ENCODE measurements around the gene TUBB1. TPM values are rescaled to one million over a fixed set of nuclear protein-coding genes. Genes with fewer than 3 reads are reported as not detected.

TUBB1 gene
- total and polyA plus RNA-seq, 2 donors (not counting 1 experiment from before 2014, with no cell fraction given), result 0.22 to 0.43 TPM

GRCh38 chr20:59026904-59027740 lies 7.9 kb downstream of the TUBB1 start:
- no peaks in the 10 kb centered on the region for H3K27me3 ChIP-seq (replicated peaks in 1 of 4; ENCODE audit: control extremely low read depth in 1 of 4, control insufficient read depth in 3 of 4, insufficient read depth in 4 of 4, low read length in 3 of 4)
- H3K4me3 ChIP-seq (ENCODE audit: control extremely low read depth in 1 of 5, extremely low read depth in 1 of 5, insufficient read depth in 1 of 5, low read depth in 2 of 5, low read length in 4 of 5), result no peak overlapping the region
- no peak overlapping the region for H3K27ac Mint-ChIP-seq
- WGBS (ENCODE audit: insufficient coverage), result 100% methylated on average over 4 of the region's 5 CpGs
- no peak overlapping the region for H3K4me2 ChIP-seq (replicated peaks; ENCODE audit: low read depth, low read length, poor library complexity, severe bottlenecking)
- TF ChIP-seq CTCF (IDR thresholded peaks at IDR 0.05) (no peak), EZH2 (IDR thresholded peaks at IDR 0.05; ENCODE audit: borderline replicate concordance, insufficient read depth, low read depth, low read length, poor library complexity, severe bottlenecking) (no peak)
- H3K27ac ChIP-seq (ENCODE audit: low read length in 2 of 2), result no peak overlapping the region
- peaks cover 77% of the 10 kb centered on the region for H3K79me2 ChIP-seq (ENCODE audit: control insufficient read depth, insufficient read depth, low read length)
- no peak overlapping the region for H2AFZ ChIP-seq (ENCODE audit: insufficient read depth, low read depth, low read length, poor library complexity, severe bottlenecking)
- peaks cover 23 to 34% of the 10 kb centered on the region in 2 donors for H3K4me1 ChIP-seq (ENCODE audit: control insufficient read depth in 2 of 2, insufficient read depth in 2 of 2, low read length in 2 of 2)
- H3K9ac ChIP-seq (ENCODE audit: low read length), result no peak overlapping the region
- DNase-seq (no peak), ATAC-seq (ENCODE audit: low read depth) (no peak)
- POLR2A ChIA-PET, result interaction anchor here (0.6 kb wide), 1 partner anchor 375 kb away, joined by 3 read pairs; no protein-coding TSS in a partner anchor
- peaks cover 72% of the 10 kb centered on the region for H4K20me1 ChIP-seq (ENCODE audit: control insufficient read depth, insufficient read depth, low read length, poor library complexity, severe bottlenecking)
- H3K4me3 Mint-ChIP-seq, result no peak overlapping the region
- CTCF ChIA-PET, result no interaction called here
- no peaks in the 10 kb centered on the region for H3K9me3 ChIP-seq (ENCODE audit: control extremely low read depth in 1 of 3, control insufficient read depth in 2 of 3, insufficient read depth in 1 of 3, low read length in 2 of 3)
- peaks cover 56% of the 10 kb centered on the region for H3K4me1 Mint-ChIP-seq
- H3K27me3 Mint-ChIP-seq, result no peaks in the 10 kb centered on the region
- H3K36me3 ChIP-seq (replicated peaks in 1 of 2; ENCODE audit: control extremely low read depth in 1 of 2, control insufficient read depth in 1 of 2, extremely low read depth in 1 of 2, insufficient read depth in 2 of 2, low read length in 1 of 2), result peaks cover 0 to 82% of the 10 kb centered on the region in 2 experiments
- no peaks in the 10 kb centered on the region for H3K9me3 Mint-ChIP-seq (ENCODE audit: insufficient read depth)
- intact Hi-C loops (cut with micrococcal nuclease), result no loop called here

- Histone ChIP-seq H3K4me2 (replicated peaks; ENCODE audit: low read depth, low read length, poor library complexity, severe bottlenecking) (no peak overlapping the region), H3K9ac (ENCODE audit: low read length) (no peak overlapping the region), H2AFZ (ENCODE audit: insufficient read depth, low read depth, low read length, poor library complexity, severe bottlenecking) (no peak overlapping the region), H4K20me1 (ENCODE audit: control insufficient read depth, insufficient read depth, low read length, poor library complexity, severe bottlenecking) (peaks cover 72% of the 10 kb centered on the region), H3K27ac (ENCODE audit: low read length in 2 of 2) (no peak overlapping the region), H3K4me3 (ENCODE audit: control extremely low read depth in 1 of 5, extremely low read depth in 1 of 5, insufficient read depth in 1 of 5, low read depth in 2 of 5, low read length in 4 of 5) (no peak overlapping the region), H3K79me2 (ENCODE audit: control insufficient read depth, insufficient read depth, low read length) (peaks cover 77% of the 10 kb centered on the region), H3K27me3 (replicated peaks in 1 of 4; ENCODE audit: control extremely low read depth in 1 of 4, control insufficient read depth in 3 of 4, insufficient read depth in 4 of 4, low read length in 3 of 4) (no peaks in the 10 kb centered on the region), H3K4me1 (ENCODE audit: control insufficient read depth in 2 of 2, insufficient read depth in 2 of 2, low read length in 2 of 2) (peaks cover 26 to 36% of the 10 kb centered on the region in 2 donors), H3K36me3 (replicated peaks in 1 of 2; ENCODE audit: control extremely low read depth in 1 of 2, control insufficient read depth in 1 of 2, extremely low read depth in 1 of 2, insufficient read depth in 2 of 2, low read length in 1 of 2) (peaks cover 0 to 76% of the 10 kb centered on the region in 2 experiments), H3K9me3 (ENCODE audit: control extremely low read depth in 1 of 3, control insufficient read depth in 2 of 3, insufficient read depth in 1 of 3, low read length in 2 of 3) (no peaks in the 10 kb centered on the region)
- TF ChIP-seq CTCF (IDR thresholded peaks at IDR 0.05) (no peak), EZH2 (IDR thresholded peaks at IDR 0.05; ENCODE audit: borderline replicate concordance, insufficient read depth, low read depth, low read length, poor library complexity, severe bottlenecking) (no peak)
- H3K4me3 Mint-ChIP-seq, result no peak overlapping the region
- intact Hi-C loops (cut with micrococcal nuclease), result no loop called here
- H3K4me1 Mint-ChIP-seq, result peaks cover 59% of the 10 kb centered on the region
- CTCF ChIA-PET, result no interaction called here
- no peak for DNase-seq
- H3K27ac Mint-ChIP-seq, result no peak overlapping the region
- H3K9me3 Mint-ChIP-seq (ENCODE audit: insufficient read depth), result no peaks in the 10 kb centered on the region
- ATAC-seq (ENCODE audit: low read depth), result no peak
- WGBS (ENCODE audit: insufficient coverage), result 98% methylated on average over 6 of the region's 8 CpGs
- H3K27me3 Mint-ChIP-seq, result no peaks in the 10 kb centered on the region
- POLR2A ChIA-PET, result no interaction called here
These were observed 8.6 kb downstream of the TUBB1 start for GRCh38 chr20:59027741-59028320.
